Measurements from ENCODE around the gene ARHGEF4.
"Not testable (repeated sequence)": the region's sequence is repeated elsewhere in the genome, so short reads cannot be mapped to it uniquely, and the experiment has no call there.

- TF ChIP-seq CTCF, POLR2A (IDR thresholded peaks at IDR 0.05): not testable (repeated sequence)
These were observed 155.3 kb downstream of the ARHGEF4 start for GRCh38 chr2:130992003-130992402.
